ENCODE data around the gene ASXL1. TPM values are rescaled to one million over a fixed set of nuclear protein-coding genes. Genes with fewer than 3 reads are reported as not detected.
"Not testable (repeated sequence)": the region's sequence is repeated elsewhere in the genome, so short reads cannot be mapped to it uniquely, and the experiment has no call there.

ASXL1 gene
- total RNA-seq, 2 experiments from 2014 or later: 129 to 137 TPM

GRCh38 chr20:32396646-32397160, 38.6 kb downstream of the ASXL1 start:
- Mint-ChIP-seq H3K27me3 (no peaks in the 10 kb centered on the region), H3K4me3 (no peak overlapping the region), H3K9me3 (peaks cover 7% of the 10 kb centered on the region), H3K4me1 (ENCODE audit: low read depth) (peaks cover 37% of the 10 kb centered on the region), H3K36me3 (ENCODE audit: low read depth) (peaks cover 63% of the 10 kb centered on the region), H3K27ac (no peak overlapping the region)
- CTCF ChIA-PET: no interaction called here
- intact Hi-C loops (cut with micrococcal nuclease): no loop called here
- ATAC-seq (no peak), DNase-seq (no peak)
- TF ChIP-seq, protein P1, sequence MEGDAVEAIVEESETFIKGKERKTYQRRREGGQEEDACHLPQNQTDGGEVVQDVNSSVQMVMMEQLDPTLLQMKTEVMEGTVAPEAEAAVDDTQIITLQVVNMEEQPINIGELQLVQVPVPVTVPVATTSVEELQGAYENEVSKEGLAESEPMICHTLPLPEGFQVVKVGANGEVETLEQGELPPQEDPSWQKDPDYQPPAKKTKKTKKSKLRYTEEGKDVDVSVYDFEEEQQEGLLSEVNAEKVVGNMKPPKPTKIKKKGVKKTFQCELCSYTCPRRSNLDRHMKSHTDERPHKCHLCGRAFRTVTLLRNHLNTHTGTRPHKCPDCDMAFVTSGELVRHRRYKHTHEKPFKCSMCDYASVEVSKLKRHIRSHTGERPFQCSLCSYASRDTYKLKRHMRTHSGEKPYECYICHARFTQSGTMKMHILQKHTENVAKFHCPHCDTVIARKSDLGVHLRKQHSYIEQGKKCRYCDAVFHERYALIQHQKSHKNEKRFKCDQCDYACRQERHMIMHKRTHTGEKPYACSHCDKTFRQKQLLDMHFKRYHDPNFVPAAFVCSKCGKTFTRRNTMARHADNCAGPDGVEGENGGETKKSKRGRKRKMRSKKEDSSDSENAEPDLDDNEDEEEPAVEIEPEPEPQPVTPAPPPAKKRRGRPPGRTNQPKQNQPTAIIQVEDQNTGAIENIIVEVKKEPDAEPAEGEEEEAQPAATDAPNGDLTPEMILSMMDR (IDR thresholded peaks at IDR 0.05): no peak
- POLR2A ChIA-PET: interaction anchor here (0.6 kb wide), 2 partner anchors 14 to 105 kb away, joined by 3 read pairs; no protein-coding TSS in a partner anchor

DNA sequence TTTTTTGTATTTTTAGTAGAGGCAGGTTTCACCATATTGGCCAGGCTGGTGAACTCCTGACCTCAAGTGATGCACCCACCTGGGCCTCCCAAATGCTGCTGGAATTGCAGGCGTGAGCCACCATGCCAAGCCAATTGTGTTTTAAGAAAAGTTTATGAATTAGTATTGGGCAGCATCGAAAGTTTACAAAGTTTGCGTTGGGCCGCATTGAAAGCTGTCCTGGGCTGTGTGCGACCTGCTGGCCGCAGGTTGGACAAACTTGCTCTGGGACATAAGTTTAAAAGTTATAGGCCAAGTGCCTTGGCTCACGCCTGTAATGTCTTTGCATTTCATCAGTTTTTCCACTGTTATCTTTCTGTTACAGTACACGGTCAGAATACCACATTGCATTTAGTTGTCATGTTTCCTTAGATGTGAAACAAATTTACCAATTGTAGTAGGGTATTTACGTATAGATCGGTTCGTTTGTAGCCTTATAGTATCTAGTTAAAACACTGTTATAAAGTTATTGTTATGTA, 39.5 kb downstream of the ASXL1 start:
- DNase-seq (no peak), ATAC-seq (no peak)
- ChIA-PET CTCF (no interaction called here), POLR2A (no interaction called here)
- H3K36me3 Mint-ChIP-seq (ENCODE audit: low read depth): peaks cover 64% of the 10 kb centered on the region
- peak overlapping the region; percentile 4 for H3K27ac Mint-ChIP-seq
- no peaks in the 10 kb centered on the region for H3K27me3 Mint-ChIP-seq
- H3K4me3 Mint-ChIP-seq: no peak overlapping the region
- intact Hi-C loops (cut with micrococcal nuclease): no loop called here
- H3K4me1 Mint-ChIP-seq (ENCODE audit: low read depth): peaks cover 36% of the 10 kb centered on the region
- TF ChIP-seq, protein P1 (IDR thresholded peaks at IDR 0.05): no peak
- peaks cover 7% of the 10 kb centered on the region for H3K9me3 Mint-ChIP-seq

DNA sequence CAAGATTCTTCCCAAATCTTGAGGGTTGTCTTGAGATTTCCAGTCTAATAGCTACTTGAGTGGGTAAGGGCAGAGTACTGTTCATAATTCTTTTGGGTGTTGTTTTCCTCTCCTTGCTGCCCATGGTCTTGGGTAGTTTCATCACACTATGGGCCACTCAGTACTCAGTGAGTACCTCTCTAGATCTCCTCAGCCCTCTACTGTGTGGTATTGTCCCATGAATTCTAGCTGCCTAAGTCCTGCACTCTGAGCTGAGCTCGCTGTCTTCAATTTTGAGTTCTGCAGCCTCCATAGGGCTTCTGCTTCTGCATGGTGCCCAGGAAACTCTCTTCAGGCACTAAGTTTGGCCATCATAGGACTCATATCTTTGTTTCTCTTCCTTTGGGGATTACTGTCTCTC, 42.3 kb downstream of the ASXL1 start:
- no peak for ATAC-seq
- Mint-ChIP-seq H3K4me1 (ENCODE audit: low read depth) (peaks cover 36% of the 10 kb centered on the region), H3K4me3 (no peak overlapping the region), H3K9me3 (peaks cover 1% of the 10 kb centered on the region), H3K27ac (peak overlapping the region; percentile 9), H3K36me3 (ENCODE audit: low read depth) (peaks cover 45% of the 10 kb centered on the region), H3K27me3 (no peaks in the 10 kb centered on the region)
- POLR2A ChIA-PET: no interaction called here
- TF ChIP-seq, protein P1 (IDR thresholded peaks at IDR 0.05): no peak
- intact Hi-C loops (cut with micrococcal nuclease): no loop called here
- CTCF ChIA-PET: interaction anchor here (1.4 kb wide), 1 partner anchor 9 kb away, joined by 5 read pairs; no protein-coding TSS in a partner anchor
- no peak for DNase-seq

GRCh38 chr20:32404017-32404416, 45.9 kb downstream of the ASXL1 start:
- H3K9me3 Mint-ChIP-seq: no peaks in the 10 kb centered on the region
- DNase-seq (no peak), ATAC-seq (no peak)
- peaks cover 43% of the 10 kb centered on the region for H3K36me3 Mint-ChIP-seq (ENCODE audit: low read depth)
- no peak overlapping the region for H3K27ac Mint-ChIP-seq
- no peaks in the 10 kb centered on the region for H3K27me3 Mint-ChIP-seq
- intact Hi-C loops (cut with micrococcal nuclease): no loop called here
- CTCF ChIA-PET: interaction anchor here (1.5 kb wide), 1 partner anchor 9 kb away, joined by 4 read pairs; no protein-coding TSS in a partner anchor
- TF ChIP-seq, protein P1 (IDR thresholded peaks at IDR 0.05): no peak
- H3K4me3 Mint-ChIP-seq: no peak overlapping the region
- peaks cover 51% of the 10 kb centered on the region for H3K4me1 Mint-ChIP-seq (ENCODE audit: low read depth)
- POLR2A ChIA-PET: interaction anchor here (2.0 kb wide), 1 partner anchor 11 kb away, joined by 6 read pairs; no protein-coding TSS in a partner anchor

DNA sequence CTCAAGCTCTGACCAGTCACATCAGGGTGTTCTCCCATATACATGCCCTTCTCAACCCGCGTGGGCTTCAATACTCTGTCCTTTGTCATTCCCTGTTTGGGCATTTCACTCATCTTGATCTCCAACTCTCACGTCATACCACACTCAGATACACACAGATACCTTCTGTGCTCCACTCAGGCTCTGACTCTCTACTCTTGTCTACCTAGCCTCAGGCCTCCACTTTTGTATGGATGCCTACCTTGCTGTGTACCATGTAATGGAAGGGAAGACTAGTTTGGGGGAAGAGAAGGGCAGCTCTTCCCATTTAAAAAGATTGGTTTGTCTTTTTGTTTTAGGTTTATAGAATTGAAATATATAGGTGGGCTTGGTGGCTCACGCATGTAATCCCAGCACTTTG, 48.6 kb downstream of the ASXL1 start:
- POLR2A ChIA-PET: interaction anchor here (0.7 to 1.9 kb wide), 3 partner anchors 22 to 61 kb away, joined by 3 to 9 read pairs (median 4); no protein-coding TSS in a partner anchor
- ATAC-seq: no peak
- Mint-ChIP-seq H3K27ac (peak overlapping the region; percentile 91), H3K27me3 (no peaks in the 10 kb centered on the region), H3K9me3 (no peaks in the 10 kb centered on the region), H3K4me1 (ENCODE audit: low read depth) (peaks cover 41% of the 10 kb centered on the region), H3K4me3 (no peak overlapping the region), H3K36me3 (ENCODE audit: low read depth) (peaks cover 32% of the 10 kb centered on the region)
- CTCF ChIA-PET: interaction anchor here (0.7 to 1.2 kb wide), 2 partner anchors 33 to 49 kb away, joined by 3 read pairs; partner anchors contain the start of gene ASXL1
- TF ChIP-seq, protein P1 (IDR thresholded peaks at IDR 0.05): no peak
- intact Hi-C loops (cut with micrococcal nuclease): loop anchor here (5.0 kb wide), 1 partner anchor 44 kb away; no protein-coding TSS in a partner anchor
- DNase-seq: no peak

GRCh38 chr20:32407131-32407750, 49.1 kb downstream of the ASXL1 start:
- not testable (repeated sequence) for H3K27me3 Mint-ChIP-seq, H3K9me3 Mint-ChIP-seq
- ChIA-PET CTCF (interaction anchor here (0.7 to 1.2 kb wide), 2 partner anchors 34 to 50 kb away, joined by 3 read pairs; partner anchors contain the start of gene ASXL1), POLR2A (interaction anchor here (0.6 to 0.9 kb wide), 3 partner anchors 8 to 23 kb away, joined by 3 read pairs; no protein-coding TSS in a partner anchor)
- Mint-ChIP-seq H3K4me3 (peak overlapping the region; percentile 54), H3K27ac (peak overlapping the region; percentile 91), H3K36me3 (ENCODE audit: low read depth) (peaks cover 34% of the 10 kb centered on the region), H3K4me1 (ENCODE audit: low read depth) (peaks cover 47% of the 10 kb centered on the region)
- ATAC-seq: peak; percentile 89
- intact Hi-C loops (cut with micrococcal nuclease): loop anchor here (5.0 kb wide), 1 partner anchor 45 kb away; no protein-coding TSS in a partner anchor
- peak; percentile 82 for DNase-seq
